Thyroid gland (tissue), 4 donors: Measurements from ENCODE around the gene FBXO21.

Experiments
- CTCF ChIP-seq, 6 experiments: fragments of 200-600 bp in 3 of 6; fragments of 450-650 bp in 3 of 6; sonication (generic) in 3 of 6; IDR thresholded peaks; one replicate each; pipeline ENCODE4 v1.5.1; 2016 to 2019; ENCODE audit warnings: antibody characterized with exemption in 6 of 6, mild to moderate bottlenecking in 2 of 6, inconsistent platforms in 1 of 6, moderate library complexity in 1 of 6
- POLR2A ChIP-seq, 2 donors: fragments of 450-650 bp; IDR thresholded peaks; one replicate each; pipeline ENCODE4 v1.6.1; 2017; ENCODE audit warnings: antibody characterized with exemption in 2 of 2, mild to moderate bottlenecking in 2 of 2, moderate library complexity in 1 of 2

DNA sequence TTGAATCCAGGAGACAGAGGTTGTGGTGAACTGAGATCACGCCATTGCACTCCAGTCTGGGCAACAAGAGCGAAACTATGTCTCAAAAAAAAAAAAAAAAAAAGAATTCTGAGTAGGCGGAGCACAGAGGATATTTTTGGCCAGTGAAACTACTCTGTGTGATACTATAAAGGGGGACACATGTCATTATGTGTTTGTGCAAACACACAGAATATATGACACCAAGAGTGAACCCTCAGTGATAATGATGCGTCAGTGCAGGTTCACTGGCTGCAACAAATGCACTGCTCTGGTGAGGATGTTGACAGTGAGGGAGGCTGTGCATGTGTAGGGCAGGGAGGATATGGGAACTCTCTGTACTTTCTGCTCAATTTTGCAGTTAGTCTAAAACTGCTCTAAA is 24.2 kb downstream of the FBXO21 start:
- TF ChIP-seq CTCF (IDR thresholded peaks at IDR 0.05) (no peak), POLR2A (IDR thresholded peaks at IDR 0.05) (no peak)
